GM18520 (cell line): ENCODE measurements around the gene SLC16A11.
"Not testable (repeated sequence)": the region's sequence is repeated elsewhere in the genome, so short reads cannot be mapped to it uniquely, and the experiment has no call there.

ENCODE experiments used
- ATAC-seq: cut with Tn5 transposase; IDR thresholded peaks from one replicate; pipeline ENCODE4 v1.9.1; 2021; ENCODE audit not compliant: unreplicated experiment

SLC16A11 gene

GRCh38 chr17:7011415-7011814 lies 32.5 kb downstream of the SLC16A11 start:
- no peak for ATAC-seq

GRCh38 chr17:7010523-7010922 lies 33.4 kb downstream of the SLC16A11 start:
- ATAC-seq = no peak

DNA sequence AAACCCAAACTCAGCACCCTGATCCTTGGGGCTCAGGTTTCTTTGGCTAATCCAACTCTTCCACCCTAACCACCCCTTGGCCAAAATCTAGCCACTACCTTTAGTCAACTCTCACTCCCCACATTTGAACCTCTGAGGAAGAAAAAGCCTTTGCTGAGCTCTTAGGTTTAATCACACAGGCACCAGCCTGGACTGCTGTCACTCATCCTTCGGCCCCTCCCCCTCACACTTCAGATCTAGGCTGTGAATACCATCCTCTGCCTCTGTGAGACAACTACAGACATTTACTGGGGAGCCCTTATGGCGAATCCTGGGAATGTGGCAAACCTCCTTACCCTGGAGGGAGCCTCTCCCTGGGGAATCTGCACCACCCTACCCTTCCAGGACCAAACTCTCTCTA lies 36.7 kb downstream of the SLC16A11 start:
- no peak for ATAC-seq

DNA sequence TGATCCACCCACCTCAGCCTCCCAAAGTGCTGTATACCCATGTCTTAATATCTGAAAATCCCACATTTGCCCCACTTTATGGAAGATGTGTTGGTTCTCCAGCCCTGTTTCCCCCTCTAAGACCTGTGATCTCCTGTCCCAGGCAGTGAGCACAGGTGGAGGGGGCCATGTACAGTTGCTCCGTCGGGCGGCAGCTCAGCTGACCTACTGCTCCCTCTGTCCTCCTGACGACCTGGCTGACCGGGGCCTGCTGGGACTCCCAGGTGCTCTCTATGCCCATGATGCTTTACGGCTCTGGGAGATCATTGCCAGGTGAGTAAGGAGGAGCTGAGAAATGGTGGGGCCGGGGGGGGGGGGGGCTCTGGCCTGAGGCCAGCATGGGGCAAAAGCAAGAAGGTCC lies 38.2 kb downstream of the SLC16A11 start:
- no peak for ATAC-seq

DNA sequence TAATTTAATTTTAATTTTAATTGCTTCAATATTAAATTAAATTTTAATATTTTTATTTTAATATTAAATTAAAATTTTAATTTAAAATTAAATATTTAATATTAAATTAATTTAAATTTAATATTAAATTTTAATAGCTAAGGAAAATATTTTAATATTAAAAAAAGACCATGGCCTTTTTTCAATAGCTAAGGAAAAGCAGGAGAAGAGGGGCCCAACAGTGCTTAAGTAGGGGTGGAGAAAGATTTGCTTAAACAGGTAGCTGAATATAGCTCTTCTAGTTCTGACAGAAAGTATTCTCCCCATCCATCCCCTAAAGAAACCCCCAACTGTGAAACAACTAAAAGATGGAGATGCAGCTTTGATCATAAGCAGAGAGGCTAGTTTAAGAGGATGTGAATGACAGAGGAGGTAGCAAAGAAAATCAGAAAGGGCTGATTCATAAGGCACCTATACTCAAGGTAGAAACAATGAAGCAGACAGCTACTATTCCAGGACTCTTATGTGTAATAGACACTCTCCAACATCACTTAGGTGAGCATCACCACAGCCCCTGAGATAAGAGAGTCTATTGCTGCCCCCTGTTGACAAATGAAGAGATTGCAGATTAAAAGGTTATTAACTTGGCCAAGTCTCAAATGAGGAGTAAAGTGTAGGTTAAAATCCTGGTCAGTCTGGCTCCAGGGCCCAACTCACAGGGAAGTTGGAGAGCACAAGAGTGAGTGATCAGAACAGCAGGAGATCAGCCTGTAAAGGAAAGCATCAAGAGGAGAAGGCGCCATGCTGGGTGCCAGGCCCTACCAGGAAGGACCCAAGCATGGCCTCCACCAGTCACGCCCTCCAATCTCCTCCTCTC lies 39.3 kb downstream of the SLC16A11 start:
- ATAC-seq = peak; percentile 53

DNA sequence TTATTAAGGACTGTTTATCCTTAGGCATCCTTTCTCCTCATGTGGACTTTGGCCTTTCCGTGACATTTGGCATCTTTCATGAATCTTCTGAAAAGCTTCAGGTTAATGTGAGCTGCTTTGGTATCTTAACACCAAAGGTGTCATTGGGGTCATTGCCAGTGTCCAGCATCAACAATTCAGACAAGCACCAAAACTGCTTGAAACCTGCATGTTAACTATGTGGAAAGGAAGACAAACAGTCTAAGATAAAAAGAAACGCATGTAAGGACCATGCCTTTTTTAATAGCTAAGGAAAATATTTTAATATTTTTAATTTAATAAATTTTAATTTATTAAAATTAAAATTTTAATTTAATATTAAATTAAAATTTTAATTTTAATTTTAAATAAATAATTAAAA lies 40.1 kb downstream of the SLC16A11 start:
- ATAC-seq = no peak

- ATAC-seq = no peak
Observed at GRCh38 chr17:7002288-7003047, 41.4 kb downstream of the SLC16A11 start.

DNA sequence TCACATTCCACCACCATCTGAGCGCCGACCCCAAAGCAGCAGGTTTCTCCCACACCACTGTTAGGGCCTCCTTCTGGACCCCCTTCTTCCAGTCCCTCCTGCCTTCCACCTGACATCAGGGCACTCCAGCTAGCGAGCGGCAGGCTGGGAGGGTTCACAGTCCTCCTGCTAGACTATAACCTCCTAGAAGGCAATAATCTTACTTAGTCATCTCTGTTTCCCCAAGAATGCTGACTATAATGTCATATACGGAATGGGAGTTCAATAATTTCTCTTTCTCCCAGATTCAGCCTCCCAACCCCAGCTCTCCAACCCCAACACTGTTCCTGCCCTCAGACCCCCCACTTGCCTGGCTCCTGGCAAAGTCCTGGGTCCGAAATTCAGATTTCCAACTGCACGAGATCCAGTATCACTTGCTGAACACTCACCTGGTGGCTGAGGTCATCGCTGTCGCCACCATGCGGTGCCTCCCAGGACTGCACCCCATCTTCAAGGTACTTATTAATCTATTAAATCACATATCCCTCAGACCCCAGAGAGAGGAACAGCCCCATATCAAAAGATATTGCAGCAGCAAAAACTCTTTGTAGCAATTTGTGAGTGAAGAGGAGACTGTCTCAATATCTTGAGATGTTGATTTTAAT lies 42.5 kb downstream of the SLC16A11 start:
- ATAC-seq = no peak

GRCh38 chr17:6998855-6999508 lies 44.9 kb downstream of the SLC16A11 start:
- no peak for ATAC-seq

- ATAC-seq = no peak
Observed at GRCh38 chr17:6997171-6997570, 46.7 kb downstream of the SLC16A11 start.

DNA sequence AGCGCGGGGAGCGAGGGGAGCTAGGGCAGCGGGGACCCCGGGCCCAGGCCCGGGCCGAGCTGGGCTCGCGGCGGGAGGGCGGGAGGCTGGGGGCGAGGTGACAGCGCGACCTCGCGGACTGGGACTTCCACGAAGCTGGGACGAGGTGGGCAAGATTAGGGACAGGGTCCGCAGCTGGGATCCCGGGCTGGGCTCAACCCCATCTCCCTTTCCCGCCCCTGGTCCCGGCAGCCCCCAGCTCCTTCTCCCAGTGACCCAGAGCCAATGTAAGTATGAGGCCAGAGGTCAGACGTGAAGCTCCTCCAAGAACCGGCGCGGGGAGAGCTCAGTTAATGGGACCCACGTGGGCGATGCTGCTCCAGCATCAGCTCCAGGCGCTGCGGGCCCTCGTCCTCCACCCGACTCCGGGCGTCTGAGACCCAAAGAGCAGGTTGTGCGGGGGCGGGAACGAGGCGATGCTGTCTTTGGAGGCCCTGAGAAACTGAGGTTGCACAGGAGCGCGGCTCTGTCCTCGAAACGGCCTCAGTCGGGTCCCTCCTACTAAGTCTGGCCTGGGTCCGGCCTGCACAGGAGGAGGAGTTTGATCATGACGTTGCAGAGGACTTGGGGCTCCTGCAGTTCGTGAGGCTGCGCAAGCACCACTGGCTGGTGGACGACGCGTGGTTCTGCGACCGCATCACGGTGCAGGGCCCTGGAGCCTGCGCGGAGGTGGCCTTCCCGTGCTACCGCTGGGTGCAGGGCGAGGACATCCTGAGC lies 47.5 kb downstream of the SLC16A11 start:
- ATAC-seq = no peak

DNA sequence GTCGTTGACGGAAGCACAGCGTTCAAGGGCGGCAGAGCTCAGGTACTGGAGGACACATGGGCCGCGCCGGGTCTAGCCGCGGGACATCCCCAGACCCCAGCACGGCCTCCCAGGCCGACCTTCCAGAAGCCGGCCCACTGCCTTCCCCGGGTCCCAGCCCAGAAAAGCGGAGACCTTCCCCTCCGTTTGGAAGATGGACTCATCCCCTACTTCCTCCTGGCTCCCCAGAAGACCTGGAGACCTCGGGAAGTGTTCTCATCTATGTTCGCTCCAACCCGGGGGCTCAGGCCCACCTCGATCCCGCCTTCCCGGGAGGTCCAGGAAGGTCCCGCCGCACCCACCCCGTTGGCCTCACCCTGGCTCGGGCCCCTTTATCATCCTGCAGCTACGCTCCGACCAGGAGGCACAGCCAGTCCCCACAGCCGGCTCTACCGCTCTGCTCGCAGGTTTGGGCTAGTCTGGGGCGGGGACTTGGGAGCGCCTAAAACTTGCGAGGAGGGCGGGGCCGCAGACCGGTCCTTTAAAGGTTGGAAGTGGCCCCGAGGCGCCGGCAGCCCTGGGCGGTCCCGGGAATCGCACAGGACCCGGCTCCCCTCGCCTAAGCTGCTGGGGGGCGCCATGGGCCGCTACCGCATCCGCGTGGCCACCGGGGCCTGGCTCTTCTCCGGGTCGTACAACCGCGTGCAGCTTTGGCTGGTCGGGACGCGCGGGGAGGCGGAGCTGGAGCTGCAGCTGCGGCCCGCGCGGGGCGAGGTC lies 48.2 kb downstream of the SLC16A11 start, which contains the start of gene ALOX12:
Gene ALOX12 (plus strand): TSS at position 550 of the 756 bp plus-strand sequence. CDS start 69 bp downstream, at position 619.
- ATAC-seq = no peak

DNA sequence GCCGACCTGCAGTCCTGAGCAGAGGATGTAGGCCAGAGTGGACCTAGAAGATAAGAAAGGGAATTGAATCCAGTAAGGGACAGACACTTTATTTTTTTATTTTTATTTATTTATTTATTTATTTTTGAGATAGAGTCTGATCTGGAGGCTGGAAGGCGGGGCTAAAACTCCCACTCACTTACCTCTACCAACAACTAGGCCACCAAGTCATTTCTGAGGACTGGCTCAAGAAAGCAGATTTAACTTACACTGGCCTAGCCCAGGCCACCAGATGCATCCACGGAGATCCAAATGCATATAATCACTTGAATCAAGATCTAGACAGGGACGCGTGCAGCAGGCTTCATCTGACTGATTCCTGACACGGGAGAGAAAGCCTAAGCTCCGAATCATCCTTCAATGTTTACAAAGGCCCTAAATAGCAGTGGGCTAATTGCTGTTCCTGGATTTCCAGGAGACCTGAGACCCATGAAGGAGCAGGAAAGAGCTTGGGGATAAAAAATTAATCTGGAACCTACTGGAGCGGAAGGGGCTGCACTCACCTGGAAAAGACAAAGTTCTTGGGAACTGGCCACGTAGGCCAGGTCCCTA lies 49.1 kb downstream of the SLC16A11 start:
- ATAC-seq = no peak

- ATAC-seq = no peak
Observed at GRCh38 chr17:6994118-6994598, 49.7 kb downstream of the SLC16A11 start.

DNA sequence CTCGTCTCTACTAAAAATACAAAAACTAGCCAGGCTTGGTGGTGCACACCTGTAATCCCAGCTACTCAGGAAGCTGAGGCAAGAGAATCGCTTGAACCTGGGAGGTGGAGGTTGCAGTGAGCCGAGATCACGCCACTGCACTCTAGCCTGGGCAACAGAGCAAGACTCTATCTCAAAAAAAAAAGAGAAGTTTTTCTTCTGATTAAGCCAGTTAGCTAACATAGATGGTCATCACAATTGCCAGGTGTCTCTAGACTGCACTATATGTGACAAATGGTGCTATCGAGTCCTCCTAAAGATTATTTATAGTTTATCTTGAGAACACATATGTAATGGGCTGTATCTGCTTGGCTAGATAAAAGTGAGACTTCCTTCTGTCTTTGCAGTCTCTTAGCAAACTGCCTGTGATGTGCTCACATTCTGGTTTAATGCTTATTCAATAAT lies 50.3 kb downstream of the SLC16A11 start:
- not testable (repeated sequence) for ATAC-seq
